DOHH2 (cell line): ENCODE measurements around the gene WDR19.

Experiments used
- CTCF ChIP-seq: fragments of 200-600 bp; sonication (generic); IDR thresholded peaks from one replicate; pipeline ENCODE4 v1.5.1; 2014; ENCODE audit warnings: antibody characterized with exemption, mild to moderate bottlenecking, low read depth, low read length; ENCODE audit not compliant: poor library complexity, severe bottlenecking
- EZH2phosphoT487 ChIP-seq: fragments of 200-600 bp; sonication (generic); IDR thresholded peaks from 2 replicates; pipeline ENCODE4 v1.6.1; 2017; ENCODE audit warnings: borderline replicate concordance, mild to moderate bottlenecking, antibody characterized with exemption, low read length, moderate library complexity, mixed read lengths

GRCh38 chr4:39323821-39324220 lies 141.5 kb downstream of the WDR19 start:
- TF ChIP-seq CTCF (no peak), EZH2phosphoT487 (no peak)
